Ammon's horn (tissue), 1 donor: ENCODE measurements around the gene BCL2L13.
"Not testable (repeated sequence)": the region's sequence is repeated elsewhere in the genome, so short reads cannot be mapped to it uniquely, and the experiment has no call there.

Experiments used
- DNase-seq: peaks from one replicate; pipeline ENCODE4 v3.0.0-alpha.2; 2016; ENCODE audit warnings: low spot score

The BCL2L13 gene

DNA sequence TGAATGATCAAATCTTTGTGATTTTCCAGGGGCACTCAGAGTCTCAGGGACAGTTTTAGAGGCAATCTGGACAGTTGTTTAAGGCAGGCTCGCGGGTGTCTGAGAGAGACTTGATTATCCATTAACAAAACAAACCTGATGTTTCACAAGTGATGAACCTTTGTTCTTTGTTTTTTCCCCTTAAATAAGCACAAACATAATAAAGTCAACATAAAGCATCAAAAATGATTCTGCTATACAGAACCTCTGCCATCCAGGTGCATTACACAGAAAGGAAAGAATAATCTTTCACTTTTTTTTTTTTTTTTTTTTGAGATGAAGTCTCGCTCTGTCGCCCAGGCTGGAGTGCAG, 122.6 kb downstream of the BCL2L13 start:
- DNase-seq = no peak

- DNase-seq = not testable (repeated sequence)
Observed at GRCh38 chr22:17763442-17763841, 124.9 kb downstream of the BCL2L13 start.

- DNase-seq = no peak
Observed at GRCh38 chr22:17764036-17764435, 125.5 kb downstream of the BCL2L13 start.

- not testable (repeated sequence) for DNase-seq
Observed at GRCh38 chr22:17764852-17765251, 126.3 kb downstream of the BCL2L13 start.

DNA sequence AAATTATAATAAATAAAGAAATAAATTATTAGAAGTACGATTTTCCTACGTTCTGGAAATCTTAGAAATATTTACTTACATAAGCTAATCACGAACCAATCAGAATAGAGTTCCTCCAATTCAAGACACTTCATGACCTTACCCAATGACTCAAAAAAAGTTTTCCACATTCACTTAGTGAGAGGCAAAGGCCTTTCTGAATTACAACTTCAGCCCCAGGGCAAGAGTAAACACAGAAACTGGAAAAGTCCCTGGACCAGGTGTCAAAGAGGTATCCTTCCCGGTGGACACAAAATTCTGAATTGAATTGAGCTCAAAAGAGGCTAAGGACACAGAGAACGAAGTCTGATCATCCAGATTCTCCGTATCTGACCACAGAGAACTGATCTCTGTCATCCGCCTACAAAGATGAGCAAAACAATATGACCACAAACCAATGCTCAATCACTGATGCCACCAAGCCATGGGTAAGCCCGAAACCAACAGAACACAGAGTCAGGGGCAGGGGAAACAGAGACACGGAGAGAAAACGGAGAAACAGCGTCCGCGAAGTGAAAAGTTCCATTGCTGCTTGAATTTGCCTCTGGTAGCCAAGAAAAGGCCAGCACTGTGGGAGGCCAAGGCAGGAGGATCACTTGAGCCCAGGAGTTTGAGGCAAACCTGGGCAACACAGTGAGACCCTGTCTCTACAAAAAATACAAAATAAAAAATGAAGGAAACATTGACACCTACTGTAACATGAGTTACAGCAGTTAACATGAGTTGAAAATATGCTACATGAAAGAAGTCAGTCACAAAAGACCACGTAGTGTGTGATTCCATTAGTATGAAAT, 128.9 kb downstream of the BCL2L13 start:
- DNase-seq = no peak

DNA sequence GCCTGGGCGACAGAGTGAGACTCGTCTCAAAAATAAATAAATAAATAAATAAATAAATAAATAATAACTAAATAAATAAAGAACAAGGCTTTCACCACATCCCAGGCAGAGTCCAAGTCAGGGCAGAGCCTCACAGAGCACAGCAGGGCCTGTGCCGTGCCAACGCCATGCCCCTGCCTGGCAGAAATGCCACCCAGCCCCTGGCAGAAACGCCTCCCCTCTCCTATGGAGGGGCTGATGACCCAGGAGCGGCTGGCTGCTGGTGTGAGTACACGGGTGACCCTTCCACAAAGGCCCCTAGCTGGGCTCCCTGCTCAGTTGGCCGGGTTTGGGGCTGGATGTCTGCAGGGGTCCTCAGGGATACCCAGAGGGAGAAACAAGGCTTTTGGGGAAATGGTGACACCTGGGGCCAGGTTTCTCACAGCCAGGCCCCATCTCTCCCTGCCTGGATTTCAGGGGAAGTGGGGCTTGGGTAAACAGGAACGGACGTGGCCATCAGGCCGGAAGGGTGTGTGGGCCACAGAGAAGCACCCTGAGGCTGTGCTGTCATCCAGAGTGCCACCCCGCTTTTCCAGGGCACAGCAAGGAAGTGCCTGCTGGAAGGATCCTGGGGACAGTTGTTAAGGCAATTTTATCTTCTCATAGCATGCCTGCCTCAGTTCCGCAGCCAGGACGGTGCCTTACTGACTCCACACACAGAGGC, 130.6 kb downstream of the BCL2L13 start:
- no peak for DNase-seq

DNA sequence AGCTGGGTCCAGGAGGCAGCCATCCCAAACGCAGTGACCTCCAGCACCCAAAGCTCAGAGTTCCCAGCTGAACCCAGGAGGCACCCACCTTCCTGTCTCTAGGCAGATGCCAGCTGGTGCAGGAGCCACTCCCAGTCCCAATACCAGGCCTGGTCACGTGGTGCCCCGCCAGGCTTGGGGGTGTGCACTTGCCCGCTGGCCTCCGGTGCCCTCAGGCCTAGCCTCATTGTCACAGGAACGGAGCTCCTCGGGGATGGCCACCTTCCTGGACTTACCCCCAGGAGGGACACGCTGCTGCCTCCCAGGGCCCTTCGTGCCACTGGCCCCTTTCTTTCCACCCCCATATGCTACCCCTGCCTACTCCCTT, 131.1 kb downstream of the BCL2L13 start:
- no peak for DNase-seq

DNA sequence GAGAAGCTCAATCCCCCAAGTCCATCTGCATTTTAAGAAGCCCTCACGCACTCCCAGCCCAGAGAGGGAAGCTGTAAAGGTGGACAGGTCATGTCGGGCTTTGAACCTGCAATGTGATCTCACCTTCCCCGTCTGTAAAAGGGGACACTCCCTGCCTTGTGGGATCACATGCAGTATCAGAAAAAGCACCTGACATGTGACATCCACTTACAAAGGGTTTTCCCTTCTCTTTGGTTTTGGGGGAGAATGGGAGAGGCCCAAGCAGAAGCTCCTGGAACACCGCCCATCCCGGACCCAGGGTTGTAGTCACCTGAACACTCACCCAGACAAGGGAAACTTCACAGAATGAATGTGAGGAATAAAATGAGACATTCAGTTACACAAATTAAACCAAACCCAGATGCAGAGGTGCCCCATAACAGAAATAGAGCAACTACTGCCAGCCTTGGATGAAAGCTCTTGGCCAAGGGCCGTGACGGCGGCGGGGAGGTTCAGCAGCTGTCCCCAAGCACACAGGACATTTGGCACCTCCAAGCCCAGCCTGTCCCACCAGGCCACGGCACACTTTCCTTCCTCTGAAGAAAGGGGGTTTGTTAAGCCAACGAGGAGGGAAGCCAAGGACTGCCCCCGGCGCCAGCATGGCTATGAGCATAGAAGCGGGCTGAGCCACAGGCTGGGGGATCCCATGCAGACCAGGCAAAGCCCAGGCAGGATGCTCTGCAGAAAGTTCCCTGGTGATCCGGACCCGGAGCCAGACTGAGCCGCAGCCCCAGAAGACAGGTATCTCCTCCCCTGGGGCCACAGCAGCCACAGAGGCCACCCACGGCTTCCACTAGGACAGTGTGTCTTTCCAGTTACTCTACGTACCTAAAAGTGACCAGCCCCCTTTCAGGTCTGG, 131.9 kb downstream of the BCL2L13 start:
- peak; percentile 82 for DNase-seq

GRCh38 chr22:17772249-17772957, 133.8 kb downstream of the BCL2L13 start:
- no peak for DNase-seq

- DNase-seq = peak; percentile 46
Observed at GRCh38 chr22:17772958-17773605, 134.5 kb downstream of the BCL2L13 start.

GRCh38 chr22:17773606-17774205, 135.1 kb downstream of the BCL2L13 start:
- DNase-seq = no peak

DNA sequence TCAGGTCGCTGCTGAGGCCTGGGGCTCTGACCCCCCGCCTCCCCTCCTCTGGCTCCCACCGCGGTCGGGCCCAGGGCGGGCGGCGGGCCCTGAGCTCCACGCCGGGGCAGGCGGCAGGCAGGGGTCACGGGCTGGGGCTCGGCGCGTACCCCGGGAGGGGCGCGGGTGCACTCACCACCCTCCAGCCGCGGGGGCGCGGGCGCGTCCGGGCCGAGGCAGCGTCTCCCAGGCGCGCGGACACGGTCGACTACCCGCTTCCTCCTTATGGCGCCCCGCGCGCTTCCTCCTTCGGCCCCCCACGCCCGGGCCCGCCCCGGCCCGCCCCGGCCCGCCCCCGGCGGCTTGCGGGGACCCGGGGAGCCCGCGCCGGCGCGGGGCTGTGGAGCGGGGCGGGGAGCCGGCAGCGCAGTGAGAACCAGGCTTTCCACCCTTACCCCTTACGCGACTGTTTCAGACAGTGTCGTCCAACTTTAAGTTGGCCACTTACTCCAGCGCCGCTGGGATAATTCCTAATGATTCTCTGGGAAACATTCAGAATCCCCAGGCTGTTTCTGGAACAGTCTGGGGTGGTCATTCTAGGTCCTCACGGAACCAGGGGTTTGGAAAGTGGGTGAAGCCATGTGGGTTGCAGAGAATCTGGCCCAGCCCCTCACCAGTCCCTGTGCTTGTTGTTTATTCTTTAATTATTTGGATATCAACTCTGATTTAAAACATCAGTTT, 135.8 kb downstream of the BCL2L13 start, which contains the start of gene BID:
Gene BID, minus strand, starts transcription at position 264 of the 720 bp plus-strand sequence. CDS start 24,353 bp downstream, outside the sequence.
- no peak for DNase-seq

DNA sequence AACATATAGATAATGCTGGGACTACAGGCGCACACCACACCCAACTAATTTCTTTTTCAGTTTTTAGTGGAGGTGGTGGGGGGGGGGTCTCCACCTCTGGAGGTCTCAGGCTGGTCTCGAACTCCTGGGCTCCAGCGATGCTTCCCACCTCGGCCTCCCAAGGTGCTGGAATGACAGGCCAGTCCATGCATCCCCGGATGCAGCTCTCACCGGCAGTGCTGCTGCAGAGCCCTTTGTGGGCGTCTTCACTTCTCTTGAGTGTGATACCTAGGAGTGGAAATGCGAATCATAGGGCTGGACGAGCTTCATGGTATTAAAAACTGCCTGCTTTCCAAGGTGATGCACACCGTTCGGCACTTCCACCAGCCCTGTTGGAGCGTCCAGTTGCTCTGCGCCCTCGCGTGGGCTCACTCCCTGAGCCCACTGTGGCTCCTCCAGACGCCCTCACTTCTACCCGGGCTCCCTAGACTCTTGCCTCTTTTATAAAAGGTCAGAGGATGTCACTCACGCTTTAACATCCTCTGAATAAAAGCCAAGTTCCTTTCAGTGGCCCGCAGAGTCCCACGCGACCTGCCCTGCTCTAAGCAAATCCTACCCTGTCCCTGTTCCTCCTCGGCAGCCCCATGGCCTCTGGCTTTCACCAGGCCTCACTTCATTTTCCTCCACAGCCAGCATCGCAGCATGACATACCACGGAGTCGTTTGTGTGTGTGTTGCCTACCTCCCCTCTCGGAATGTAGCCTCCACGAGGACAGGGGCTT, 136.5 kb downstream of the BCL2L13 start:
- no peak for DNase-seq

- DNase-seq = no peak
Observed at GRCh38 chr22:17775781-17776465, 137.4 kb downstream of the BCL2L13 start.

GRCh38 chr22:17777005-17777716, 138.6 kb downstream of the BCL2L13 start:
- DNase-seq = no peak

GRCh38 chr22:17777717-17778044, 139.1 kb downstream of the BCL2L13 start:
- no peak for DNase-seq

DNA sequence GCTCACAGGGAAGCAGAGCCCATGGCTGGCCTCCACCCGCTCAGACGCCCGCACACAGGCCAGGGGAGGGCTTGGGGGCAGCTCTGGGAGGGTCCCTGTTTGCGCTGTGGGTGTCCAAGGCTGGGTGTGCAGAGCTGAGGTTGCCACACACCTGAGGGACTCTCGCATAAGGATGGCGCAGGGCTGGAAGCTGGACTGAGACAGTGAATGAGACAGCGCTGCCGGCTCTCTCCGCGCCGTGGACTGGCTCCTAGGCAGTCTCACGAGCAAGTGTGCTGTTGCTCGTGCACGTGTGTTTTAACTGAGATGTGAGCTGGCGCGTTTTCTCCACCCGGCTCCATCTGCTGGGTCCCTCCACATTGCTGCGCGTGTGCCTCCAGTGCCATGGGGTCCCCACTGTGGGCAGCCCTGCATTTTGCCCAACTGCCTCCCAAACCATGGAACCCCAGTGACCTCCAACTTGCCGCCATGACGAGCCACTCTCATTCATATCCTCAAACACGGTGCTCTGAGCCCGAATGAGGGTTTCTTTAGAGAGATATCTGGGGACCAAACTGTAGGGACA, 139.9 kb downstream of the BCL2L13 start:
- no peak for DNase-seq
